ENCODE data around the gene TMC1.

- TF ChIP-seq CTCF (IDR thresholded peaks at IDR 0.05) (no peak), POLR2A (IDR thresholded peaks at IDR 0.05) (no peak)
These were observed 315.4 kb downstream of the TMC1 start for GRCh38 chr9:72836790-72837189.
